ENCODE results near the gene NTN3.
"Not testable (repeated sequence)": the region's sequence is repeated elsewhere in the genome, so short reads cannot be mapped to it uniquely, and the experiment has no call there.

NTN3 gene

DNA sequence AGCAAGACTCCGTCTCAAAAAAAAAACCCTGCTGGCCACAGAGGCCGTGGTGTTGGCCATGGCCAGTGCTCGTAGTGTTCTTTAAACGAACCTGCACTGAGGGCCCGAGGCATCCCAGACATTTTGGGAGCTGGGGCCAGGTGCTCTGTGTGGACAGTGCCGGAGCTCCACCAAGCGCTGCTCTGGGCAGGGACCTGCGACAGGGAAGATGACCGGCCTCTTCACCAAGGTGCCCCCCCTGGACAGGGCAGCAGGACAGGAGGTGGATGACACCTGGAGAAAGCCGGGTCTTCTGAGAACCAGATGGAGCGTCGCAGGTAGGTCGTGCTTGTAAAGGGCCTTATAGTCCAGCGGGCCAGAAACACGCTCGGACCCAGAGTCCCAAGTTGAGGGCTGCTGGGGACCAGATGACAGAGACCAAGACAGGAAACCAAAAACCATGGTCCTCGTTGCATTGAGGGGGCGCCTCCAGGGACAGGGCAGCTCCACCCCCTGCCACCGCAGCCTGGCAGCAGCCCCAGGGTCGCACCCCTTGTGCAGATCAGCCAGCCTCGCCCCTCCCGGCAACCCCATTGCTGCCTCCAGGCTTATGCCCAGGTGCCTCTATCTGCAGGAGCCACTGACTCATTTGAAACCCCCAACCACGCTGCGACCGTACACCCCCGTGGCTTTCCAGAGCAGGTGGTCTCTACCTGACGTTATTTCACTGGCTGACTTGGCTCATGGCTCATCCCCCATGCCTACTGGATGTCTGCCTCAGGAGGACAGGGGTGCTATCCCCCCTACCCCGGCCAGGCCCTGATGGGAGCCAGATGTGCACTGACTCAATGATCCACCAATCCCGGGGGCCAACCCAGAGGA is 4.2 kb upstream of the NTN3 start:
- no peak for DNase-seq

DNA sequence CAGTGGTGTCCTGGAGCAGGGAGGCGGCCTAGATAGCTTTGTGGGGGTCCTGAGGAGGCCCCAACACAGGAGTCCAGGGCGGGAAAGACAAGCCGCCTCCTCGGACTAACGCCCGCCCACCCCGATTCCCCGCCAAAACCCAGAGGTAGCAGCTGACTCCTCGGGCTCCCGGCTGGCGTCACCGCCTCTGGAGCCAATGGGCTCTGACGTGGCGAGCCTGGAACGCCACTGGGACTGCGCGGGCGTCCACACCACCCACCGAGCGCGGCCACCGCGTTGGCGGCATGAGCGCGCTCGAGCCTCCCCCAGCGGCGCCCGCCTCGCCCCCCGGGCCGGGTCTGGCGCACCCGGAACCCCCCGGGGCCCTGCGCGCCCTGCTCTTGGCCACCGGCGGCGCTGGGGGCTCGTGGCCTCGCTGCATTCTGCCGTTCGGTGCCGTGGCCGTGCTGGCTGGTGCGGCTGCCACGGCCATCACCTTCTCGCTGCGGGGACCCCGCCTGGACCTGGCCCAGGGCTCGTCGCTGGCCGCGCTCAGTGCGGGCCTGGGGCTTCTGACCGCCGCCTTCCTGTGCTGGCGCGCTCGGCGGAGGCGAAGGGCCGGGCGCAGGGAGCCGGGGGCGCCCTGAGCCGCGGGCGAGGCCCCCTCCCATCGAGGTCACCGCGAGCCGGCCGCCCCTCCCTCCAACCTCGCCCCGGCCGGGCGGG is 3.4 kb upstream of the NTN3 start:
- DNase-seq = peak; percentile 69

DNA sequence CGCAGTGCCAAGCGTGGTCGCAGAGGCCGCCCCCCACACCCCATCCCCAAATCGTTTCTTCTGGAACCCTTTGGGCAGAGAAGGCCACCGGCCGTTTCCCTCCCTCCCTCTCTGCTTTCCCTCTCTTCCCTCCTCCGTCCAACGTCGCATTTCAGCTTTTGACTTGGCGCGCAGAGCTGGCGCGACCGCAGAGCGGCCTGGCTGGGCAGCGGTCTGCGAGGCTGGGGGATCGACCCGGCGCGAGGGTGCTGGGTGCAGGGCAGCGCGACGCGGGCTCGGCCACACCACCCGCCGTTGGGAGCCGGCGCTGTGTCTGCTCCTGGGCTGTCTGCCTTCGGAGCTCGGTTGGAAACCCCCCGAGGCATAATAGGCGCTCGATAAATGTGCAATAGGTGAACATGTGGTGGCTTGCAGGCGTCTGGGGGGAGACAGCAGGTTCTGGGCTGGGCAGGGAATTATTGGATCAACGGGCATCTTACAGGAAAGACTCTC is 2.8 kb upstream of the NTN3 start:
- peak; percentile 94 for DNase-seq

DNA sequence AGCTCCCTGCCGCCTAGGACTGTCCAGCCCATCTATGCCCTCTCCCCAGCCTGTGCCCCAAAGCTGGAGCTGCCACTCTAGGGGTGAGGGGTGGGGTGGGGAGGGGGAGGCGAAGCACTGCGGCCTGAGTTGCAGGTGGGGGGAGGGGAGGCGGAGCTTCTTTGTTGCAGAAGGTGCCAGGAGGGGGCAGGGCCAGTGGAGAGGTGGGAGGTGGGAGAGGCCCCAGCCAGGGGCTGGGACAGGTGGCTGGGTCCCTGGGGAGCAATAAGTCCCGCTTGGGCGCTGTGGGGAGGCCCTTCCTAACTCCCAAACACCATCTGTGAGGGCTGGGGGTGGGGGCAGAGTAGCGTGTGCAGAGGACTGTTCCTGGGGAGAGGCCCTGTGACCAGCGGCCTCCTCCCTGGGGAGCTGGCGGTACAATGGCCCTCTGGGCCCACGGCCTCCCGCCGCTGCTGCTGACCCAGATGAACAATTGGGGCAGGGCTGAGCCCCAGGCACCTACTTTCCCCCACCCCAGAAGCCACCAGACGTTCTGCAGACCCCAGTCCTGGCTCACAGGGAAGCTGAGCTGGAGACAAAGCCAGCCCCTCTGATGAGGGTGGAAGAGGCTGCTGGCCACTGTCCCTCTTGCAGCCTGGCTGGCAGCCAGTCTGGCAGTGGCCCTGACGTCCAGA is 2.2 kb upstream of the NTN3 start:
- peak; percentile 94 for DNase-seq

DNA sequence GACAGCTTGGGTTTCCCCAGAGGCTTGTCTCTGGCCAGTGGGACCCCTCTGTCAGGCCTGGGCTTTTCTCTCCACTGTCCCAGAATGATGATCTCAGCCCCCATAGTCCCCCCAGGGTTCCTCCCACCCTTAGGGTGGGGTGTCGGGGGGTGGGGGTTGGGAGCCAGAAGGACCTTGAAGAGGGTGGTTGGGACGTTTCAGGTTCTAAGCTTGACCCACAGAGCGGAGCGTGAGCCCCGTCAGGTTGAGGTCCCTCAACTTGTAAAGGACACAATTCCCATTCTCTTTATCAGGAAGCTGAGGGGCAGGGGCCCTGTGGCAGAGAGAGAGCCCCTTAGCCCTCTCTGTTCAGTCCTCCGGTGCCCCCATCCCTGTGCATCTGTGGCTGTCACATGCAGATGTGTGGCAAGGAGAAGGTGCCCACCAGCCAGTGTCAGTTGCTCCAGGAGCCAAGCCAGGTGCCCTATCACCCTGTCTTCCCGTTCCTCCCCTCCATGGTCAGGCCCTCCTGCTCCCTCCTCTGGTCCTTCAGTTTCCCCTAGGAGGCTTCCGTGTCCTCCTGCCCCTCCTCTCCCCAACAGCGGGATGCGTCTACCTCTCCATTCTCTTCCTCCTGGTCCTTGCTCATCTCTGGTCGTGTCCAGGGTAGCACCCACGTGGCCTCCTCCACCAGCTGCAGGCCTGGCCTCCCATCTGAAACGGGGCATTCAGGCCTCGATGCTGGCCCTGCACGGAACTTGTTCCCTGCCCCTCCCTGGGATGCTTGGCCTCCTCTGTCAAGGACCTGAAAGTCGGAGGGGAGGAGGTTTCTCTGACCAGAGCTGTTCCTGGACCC is 1.5 kb upstream of the NTN3 start:
- DNase-seq = no peak

DNA sequence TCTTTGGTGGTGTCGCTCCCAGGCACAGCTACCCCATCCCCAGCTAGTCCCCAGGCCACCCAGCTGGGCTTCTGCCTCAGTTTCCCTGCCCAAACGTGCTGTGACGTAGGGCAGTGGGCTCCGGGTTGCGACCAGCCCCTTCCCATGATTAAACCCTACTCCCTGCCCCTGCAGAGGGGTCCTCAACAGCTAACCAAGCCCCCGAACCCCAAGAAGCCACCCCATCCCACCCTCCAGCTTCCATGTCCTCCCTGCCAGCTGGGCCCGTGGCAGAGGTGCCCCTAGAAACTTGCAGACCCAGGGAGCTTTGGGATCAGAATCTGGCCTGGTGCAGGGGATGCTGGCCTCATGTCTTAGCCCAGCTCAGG is 879 bp upstream of the NTN3 start:
- DNase-seq = no peak

DNA sequence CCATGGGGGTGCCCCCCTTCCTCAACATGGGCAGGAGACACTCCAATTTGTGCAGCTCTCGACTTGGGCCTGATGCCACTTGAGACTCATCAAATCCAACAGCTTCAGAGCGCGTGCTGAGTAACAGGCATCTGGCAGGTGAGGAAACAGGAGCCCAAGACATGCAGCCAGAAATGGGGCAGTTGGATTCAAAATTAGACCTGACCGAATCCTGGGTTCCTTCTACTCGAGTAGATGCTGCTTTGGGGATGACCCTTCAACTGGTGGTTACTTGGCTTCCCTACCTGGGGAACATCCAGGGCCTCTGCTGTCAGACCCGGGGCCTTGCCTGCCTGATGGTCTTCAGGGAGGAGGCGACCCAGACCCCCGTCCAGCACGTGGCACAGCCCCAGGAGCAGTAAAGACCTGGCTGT is 488 bp upstream of the NTN3 start:
- peak; percentile 93 for DNase-seq

DNA sequence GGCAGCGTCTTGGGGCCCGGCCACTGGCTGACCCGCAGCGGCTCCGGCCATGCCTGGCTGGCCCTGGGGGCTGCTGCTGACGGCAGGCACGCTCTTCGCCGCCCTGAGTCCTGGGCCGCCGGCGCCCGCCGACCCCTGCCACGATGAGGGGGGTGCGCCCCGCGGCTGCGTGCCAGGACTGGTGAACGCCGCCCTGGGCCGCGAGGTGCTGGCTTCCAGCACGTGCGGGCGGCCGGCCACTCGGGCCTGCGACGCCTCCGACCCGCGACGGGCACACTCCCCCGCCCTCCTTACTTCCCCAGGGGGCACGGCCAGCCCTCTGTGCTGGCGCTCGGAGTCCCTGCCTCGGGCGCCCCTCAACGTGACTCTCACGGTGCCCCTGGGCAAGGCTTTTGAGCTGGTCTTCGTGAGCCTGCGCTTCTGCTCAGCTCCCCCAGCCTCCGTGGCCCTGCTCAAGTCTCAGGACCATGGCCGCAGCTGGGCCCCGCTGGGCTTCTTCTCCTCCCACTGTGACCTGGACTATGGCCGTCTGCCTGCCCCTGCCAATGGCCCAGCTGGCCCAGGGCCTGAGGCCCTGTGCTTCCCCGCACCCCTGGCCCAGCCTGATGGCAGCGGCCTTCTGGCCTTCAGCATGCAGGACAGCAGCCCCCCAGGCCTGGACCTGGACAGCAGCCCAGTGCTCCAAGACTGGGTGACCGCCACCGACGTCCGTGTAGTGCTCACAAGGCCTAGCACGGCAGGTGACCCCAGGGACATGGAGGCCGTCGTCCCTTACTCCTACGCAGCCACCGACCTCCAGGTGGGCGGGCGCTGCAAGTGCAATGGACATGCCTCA is 773 bp downstream of the NTN3 start:
- DNase-seq = no peak

DNA sequence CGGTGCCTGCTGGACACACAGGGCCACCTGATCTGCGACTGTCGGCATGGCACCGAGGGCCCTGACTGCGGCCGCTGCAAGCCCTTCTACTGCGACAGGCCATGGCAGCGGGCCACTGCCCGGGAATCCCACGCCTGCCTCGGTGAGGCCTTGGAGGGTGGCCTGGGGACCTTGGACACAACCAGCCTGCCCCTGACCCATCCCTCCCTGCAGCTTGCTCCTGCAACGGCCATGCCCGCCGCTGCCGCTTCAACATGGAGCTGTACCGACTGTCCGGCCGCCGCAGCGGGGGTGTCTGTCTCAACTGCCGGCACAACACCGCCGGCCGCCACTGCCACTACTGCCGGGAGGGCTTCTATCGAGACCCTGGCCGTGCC is 1.4 kb downstream of the NTN3 start:
- DNase-seq = no peak

DNA sequence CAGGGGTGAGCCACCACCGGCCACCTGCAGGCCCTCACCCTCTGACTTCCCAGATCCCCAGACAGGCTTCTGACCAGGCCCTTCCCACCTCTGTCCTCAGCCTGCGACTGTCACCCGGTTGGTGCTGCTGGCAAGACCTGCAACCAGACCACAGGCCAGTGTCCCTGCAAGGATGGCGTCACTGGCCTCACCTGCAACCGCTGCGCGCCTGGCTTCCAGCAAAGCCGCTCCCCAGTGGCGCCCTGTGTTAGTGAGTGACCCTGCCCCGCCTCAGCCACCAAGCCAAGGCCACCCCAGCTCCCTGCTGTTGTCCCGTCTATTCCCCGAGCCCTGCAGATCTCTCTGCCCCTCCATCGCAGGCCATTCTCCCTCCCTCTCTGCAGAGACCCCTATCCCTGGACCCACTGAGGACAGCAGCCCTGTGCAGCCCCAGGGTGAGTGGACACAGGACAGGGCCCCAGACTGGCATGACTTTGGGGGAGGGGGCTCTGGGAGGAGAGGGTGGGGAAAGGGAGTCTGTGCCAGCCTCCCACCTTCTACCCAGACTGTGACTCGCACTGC is 1.9 kb downstream of the NTN3 start:
- no peak for DNase-seq

DNA sequence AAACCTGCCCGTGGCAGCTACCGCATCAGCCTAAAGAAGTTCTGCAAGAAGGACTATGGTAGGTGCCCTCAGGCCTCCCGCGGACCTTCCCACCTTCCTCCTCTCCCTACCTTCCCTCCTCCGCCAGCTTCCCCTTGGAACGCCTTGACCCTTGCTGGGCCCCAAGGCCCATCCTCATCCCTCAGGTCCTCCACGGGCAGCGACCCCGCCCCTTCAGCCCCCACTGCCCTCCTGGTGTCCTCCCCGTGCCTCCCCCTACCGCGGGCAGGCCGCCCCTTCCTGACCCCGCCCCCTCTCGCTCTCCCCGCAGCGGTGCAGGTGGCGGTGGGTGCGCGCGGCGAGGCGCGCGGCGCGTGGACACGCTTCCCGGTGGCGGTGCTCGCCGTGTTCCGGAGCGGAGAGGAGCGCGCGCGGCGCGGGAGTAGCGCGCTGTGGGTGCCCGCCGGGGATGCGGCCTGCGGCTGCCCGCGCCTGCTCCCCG is 2.4 kb downstream of the NTN3 start:
- no peak for DNase-seq

DNA sequence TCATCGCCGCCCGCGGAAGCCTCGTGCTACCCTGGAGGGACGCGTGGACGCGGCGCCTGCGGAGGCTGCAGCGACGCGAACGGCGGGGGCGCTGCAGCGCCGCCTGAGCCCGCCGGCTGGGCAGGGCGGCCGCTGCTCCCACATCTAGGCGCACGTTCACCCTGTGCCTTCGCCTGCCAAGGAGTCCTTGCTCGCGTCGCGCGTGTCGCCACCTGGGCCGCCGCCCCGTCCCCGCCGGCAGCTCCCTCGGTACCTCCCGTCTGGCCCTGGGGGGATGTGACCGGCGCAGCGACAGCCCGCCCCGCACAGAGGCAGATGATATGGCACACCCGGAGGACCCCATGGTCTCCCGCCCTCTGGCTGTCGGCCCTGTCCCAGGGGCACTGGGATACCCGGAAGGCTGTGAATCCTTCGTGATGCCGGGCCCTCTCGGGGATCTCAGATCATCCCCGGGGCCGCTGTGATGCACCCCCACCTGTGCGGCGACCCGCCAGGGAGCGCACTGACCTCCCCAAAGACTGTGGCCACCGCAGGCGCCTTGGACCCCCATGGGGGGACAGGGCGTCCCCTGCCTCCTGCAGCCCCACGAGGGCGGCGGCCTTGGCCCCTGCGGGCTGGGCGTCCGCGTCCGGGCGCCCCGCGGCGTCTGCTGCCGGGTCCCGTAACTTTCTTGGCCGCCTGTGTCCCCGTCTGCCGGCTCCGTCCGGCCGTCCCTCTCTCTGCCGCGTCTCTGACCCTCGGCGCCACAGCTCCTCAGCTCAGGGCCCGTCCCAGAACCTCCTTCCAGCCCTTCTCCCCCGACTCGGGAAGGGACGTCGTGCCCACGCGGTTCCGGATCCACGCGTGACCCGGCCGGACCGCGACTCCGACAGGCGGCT is 3.1 kb downstream of the NTN3 start:
- DNase-seq = no peak

DNA sequence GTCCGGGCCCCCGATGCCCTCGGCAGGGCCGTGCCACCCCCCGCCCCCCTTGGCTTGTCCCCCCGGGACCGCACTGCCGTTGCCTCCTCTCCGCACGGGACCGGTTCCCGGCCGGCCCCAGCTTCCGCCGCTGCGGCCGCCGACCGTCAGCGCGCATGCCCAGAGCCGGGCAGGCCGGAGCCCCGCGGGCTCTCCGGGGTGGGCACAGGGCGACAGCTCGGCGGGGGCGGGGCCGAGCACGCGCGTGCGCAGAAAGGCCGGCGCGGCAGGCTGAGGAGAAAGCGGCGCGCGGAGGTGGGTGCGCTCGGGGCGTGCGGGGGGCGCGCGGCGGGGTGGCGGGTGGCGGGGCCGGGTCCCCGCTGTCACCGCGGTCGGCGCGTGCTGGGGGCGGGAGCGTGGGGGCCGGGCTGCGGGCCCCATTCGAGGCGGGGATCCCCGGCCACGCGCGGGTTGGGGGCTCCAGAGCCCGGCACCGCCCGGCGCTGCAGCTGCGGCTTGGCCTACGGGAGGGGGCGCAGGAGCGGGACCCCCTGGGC is 3.8 kb downstream of the NTN3 start, which contains the start of gene TBC1D24:
Gene TBC1D24 (plus strand): TSS at position 251 of the 536 bp plus-strand sequence. CDS start 21,022 bp downstream, outside the sequence.
- no peak for DNase-seq

DNA sequence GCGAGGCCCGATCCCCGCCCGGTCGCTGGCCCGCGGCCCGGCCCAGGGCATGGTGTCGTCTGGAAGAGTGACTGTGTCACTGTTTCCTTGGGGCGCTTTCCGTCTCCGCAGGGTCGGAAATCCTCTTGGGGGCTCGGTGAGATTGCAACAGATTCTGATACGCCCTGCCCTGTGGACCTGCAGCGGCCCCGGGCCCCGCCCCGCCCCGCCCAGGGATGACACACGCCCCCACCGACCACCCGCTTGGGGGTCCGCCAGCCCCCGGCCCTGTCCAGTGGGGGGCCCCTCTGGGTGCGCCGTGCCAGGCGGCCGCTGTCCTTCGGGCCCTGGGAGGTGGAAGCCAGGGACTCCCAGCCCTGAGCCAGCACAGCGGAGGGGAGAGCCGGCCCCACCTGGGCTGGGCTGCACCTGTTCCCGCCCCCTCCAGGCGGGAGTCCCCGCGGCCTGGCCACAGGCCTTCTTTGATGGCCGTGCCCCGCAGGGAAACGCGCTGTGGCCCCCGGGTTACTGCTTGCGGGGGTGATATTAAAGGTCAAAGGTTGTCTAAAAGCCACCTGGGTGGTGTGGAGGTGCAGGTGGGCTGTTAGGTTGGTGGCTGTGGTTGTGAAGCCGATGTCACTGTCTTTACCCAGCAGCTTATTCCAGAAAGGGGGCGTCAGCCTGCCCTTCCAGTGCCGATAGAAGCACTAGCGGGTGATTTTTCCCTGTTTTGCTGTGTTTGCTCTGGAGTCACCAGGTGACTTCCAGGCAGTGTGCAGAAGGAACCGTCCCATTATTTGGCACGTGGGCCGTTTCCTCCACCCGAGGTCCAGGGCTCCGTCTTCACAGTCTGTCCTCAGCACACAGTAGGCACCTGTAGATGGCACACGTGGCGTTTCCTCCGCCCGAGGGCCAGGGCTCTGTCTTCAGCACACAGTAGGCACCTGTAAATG is 4.6 kb downstream of the NTN3 start:
- no peak for DNase-seq

DNA sequence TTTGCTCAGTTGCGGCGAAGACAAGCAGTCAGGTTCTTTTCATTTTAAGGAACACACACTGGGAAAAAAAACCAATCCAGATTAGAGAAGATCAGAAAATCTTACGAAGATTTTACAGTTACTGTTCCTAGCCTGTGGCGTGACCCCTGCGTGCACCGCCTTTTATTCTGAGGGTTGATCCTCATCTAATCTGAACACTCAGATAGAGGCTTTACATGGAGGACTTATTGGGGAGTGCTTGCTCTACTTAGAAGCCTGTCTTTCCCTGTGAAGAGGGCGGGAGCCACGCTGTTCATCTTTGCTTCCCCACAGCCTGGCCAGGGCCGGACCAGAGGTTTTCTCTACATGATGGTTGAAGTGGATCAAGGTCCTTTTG is 5.2 kb downstream of the NTN3 start:
- no peak for DNase-seq

DNA sequence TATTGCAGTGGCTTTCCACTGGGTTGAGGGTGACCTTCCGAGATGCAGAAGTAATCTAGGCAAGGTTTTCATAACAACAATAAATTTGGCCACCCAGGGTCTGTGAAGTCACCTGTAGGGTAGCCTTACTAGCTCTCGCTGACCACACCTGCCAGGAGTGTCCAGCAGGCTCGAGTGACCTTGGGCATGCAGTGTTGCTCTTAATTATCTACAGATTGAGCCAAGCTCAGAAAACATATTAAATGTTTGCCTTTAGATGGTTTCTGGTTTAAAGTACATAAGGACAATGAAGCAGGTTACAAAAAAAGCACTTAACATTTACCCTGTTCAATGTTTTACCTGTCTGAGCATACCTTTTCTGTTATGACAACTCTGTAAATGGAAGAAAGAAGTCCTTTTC is 5.6 kb downstream of the NTN3 start:
- DNase-seq = no peak

DNA sequence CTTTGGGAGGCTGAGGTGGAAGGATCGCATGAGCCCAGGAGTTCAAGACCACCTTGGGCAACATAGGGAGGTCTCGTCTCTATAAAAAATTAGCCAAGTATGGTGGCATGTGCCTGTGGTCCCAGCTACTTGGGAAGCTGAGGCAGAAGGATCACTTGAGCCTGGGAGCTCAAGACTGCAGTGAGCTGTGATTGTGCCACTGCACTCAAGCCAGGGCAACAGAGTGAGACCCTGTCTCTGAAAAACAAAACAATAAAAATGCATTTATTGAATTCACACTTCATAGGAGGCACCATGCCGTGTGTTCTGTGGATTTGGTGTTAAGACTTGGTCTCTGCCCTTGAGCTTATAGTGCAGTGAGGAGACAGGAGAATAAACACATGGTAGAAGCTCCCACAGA is 6.2 kb downstream of the NTN3 start:
- DNase-seq = no peak

DNA sequence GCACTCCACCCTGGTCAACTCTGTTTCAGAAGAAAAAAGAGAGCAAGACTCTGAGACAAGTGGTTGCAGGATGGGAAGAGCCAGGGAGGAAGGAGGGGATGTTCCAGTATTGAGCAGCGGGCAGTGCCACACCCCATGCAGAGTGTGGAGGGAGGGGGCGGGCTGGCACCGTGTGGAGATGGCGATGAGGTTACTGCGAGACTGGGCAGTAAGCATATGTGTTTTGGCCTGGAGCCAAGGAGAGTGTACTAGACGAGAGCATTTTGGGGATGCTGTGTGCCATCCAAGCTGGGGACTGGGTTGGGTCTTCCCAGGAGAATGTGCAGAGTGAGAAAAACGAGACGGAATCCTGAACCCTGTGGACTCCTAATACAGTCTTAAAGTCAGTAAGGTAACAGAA is 7.2 kb downstream of the NTN3 start:
- no peak for DNase-seq

DNA sequence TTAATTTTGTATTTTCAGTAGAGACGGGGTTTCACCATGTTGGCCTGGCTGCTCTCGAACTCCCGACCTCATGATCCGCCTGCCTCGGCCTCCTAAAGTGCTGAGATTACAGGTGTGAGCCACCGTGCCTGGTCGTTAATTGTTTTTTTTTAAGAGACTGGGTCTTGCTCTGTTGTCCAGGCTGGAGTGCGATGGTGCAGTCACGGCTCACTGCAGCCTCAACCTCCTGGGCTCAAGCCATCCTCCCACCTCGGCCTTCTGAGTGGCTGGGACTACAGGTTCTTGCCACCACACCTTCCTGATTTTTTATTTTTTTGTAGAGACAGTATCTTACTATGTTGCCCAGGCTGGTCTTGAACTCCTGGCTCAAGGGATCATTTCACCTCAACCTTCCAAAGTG is 8.9 kb downstream of the NTN3 start:
- not testable (repeated sequence) for DNase-seq

All from NCI-H524 treated with DMSO at 0.1 percent for 48 hours (cell line).